Endothelial cell (in vitro differentiated cells): ENCODE measurements around the gene COL16A1. TPM values are rescaled to one million over a fixed set of nuclear protein-coding genes. Genes with fewer than 3 reads are reported as not detected.

Experiments used
- DNase-seq: peaks from one replicate; pipeline ENCODE4 v3.0.0; 2021; ENCODE audit warnings: low spot score
- H3K27ac Mint-ChIP-seq: one replicate; pipeline ENCODE4 v1.8.0; 2021; ENCODE audit warnings: mixed read lengths, inconsistent platforms; ENCODE audit not compliant: unreplicated experiment
- H3K27me3 Mint-ChIP-seq: one replicate; pipeline ENCODE4 v1.8.0; 2021; ENCODE audit warnings: mild to moderate bottlenecking, moderate library complexity, mixed read lengths, inconsistent platforms; ENCODE audit not compliant: unreplicated experiment
- H3K36me3 Mint-ChIP-seq: one replicate; pipeline ENCODE4 v1.8.0; 2021; ENCODE audit warnings: mild to moderate bottlenecking, low read depth, mixed read lengths, inconsistent platforms; ENCODE audit not compliant: unreplicated experiment
- H3K4me1 Mint-ChIP-seq: one replicate; pipeline ENCODE4 v1.8.0; 2021; ENCODE audit warnings: mild to moderate bottlenecking, mixed read lengths, inconsistent platforms; ENCODE audit not compliant: unreplicated experiment
- H3K4me3 Mint-ChIP-seq: one replicate; pipeline ENCODE4 v1.8.0; 2021; ENCODE audit warnings: mild to moderate bottlenecking, mixed read lengths, inconsistent platforms; ENCODE audit not compliant: unreplicated experiment
- H3K9me3 Mint-ChIP-seq: one replicate; pipeline ENCODE4 v1.8.0; 2021; ENCODE audit warnings: mixed read lengths, inconsistent platforms; ENCODE audit not compliant: unreplicated experiment
- total RNA-seq: library from RNA; stranded (reverse); fragmentation: NEBNext Ultra II Directional; extraction: Animal tissue kit (Norgen Biotek cat#: 25700); gene quantifications from one replicate; pipeline ENCODE4 v1.2.1, GENCODE V29; 2021; ENCODE audit not compliant: unreplicated experiment
- TF ChIP-seq, protein P1 (sequence below): fragments of 200-600 bp; sonication (generic); IDR thresholded peaks from one replicate; pipeline ENCODE4 v1.5.0; 2021; ENCODE audit warnings: antibody characterized with exemption; ENCODE audit not compliant: unreplicated experiment

Gene COL16A1
- total RNA-seq, 1 donor from 2014 or later: 5.3 TPM

DNA sequence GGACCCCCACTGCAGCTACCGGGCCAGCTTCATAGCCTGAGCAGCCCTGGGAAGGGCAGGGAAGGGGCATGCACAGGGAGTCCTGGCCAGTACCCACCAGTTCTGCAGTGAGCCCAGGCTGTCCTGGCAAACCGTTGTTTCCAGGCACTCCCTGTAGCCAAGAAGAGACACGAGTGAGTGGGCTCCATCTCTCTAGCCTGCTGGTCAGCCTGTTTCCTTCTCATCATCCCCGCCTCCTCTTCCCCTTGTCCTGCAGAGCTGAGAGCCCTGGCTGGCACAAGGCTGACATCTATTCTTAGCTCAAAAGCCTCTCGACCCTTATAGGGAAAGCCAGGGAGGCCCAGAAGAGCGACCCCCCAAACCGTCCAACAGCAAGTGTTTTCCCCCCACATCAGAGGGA lies 28.7 kb downstream of the COL16A1 start:
- no peak overlapping the region for H3K27ac Mint-ChIP-seq
- no peak for DNase-seq
- no peaks in the 10 kb centered on the region for H3K9me3 Mint-ChIP-seq
- TF ChIP-seq, protein P1, sequence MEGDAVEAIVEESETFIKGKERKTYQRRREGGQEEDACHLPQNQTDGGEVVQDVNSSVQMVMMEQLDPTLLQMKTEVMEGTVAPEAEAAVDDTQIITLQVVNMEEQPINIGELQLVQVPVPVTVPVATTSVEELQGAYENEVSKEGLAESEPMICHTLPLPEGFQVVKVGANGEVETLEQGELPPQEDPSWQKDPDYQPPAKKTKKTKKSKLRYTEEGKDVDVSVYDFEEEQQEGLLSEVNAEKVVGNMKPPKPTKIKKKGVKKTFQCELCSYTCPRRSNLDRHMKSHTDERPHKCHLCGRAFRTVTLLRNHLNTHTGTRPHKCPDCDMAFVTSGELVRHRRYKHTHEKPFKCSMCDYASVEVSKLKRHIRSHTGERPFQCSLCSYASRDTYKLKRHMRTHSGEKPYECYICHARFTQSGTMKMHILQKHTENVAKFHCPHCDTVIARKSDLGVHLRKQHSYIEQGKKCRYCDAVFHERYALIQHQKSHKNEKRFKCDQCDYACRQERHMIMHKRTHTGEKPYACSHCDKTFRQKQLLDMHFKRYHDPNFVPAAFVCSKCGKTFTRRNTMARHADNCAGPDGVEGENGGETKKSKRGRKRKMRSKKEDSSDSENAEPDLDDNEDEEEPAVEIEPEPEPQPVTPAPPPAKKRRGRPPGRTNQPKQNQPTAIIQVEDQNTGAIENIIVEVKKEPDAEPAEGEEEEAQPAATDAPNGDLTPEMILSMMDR: no peak
- no peak overlapping the region for H3K4me3 Mint-ChIP-seq
- peaks cover 5% of the 10 kb centered on the region for H3K27me3 Mint-ChIP-seq
- H3K36me3 Mint-ChIP-seq: no peaks in the 10 kb centered on the region
- peaks cover 4% of the 10 kb centered on the region for H3K4me1 Mint-ChIP-seq

DNA sequence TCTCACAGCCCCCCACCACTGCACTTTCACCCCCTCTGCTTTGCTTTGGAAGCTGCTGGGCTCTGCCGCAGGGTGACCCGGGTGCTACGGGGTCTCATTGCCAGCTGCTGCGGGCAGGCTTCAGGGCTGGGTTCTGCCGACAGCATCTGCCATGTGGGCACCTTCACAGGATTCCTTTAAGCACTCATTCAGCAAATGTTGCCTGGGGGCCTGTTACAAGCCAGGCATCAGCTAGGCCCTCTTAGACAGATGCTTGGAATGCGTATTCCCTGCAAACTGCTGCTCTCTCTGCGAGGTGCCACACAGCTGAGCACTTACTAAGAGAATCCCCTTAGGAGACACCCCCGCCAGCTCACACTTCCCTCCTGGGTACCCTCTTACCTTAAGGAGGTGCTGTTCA lies 29.2 kb downstream of the COL16A1 start:
- Mint-ChIP-seq H3K27me3 (peaks cover 5% of the 10 kb centered on the region), H3K36me3 (no peaks in the 10 kb centered on the region), H3K9me3 (no peaks in the 10 kb centered on the region), H3K4me1 (peaks cover 8% of the 10 kb centered on the region), H3K4me3 (no peak overlapping the region), H3K27ac (no peak overlapping the region)
- TF ChIP-seq, protein P1: no peak
- DNase-seq: no peak

DNA sequence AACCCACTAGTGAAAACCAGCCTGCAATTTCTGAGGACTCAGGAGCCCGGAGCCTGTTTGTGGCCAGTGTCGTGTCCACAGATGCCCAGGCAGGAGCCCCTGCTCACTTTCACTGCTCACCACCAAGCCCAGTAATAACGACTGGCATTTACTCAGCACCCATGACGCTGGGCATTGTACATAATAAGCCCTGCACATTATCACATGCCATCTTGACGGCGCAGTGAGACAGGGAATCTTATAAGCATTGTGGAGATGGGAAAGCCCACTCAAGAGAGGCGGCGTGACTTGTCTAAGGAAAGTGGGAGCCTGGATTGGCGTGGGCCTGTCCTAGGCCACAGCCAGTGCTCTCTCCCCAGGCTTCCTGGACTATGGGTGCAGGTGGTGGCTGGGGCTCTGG lies 30.4 kb downstream of the COL16A1 start:
- no peaks in the 10 kb centered on the region for H3K36me3 Mint-ChIP-seq
- H3K9me3 Mint-ChIP-seq: no peaks in the 10 kb centered on the region
- no peak overlapping the region for H3K27ac Mint-ChIP-seq
- H3K4me1 Mint-ChIP-seq: peaks cover 12% of the 10 kb centered on the region
- peaks cover 12% of the 10 kb centered on the region for H3K27me3 Mint-ChIP-seq
- DNase-seq: no peak
- TF ChIP-seq, protein P1: no peak
- no peak overlapping the region for H3K4me3 Mint-ChIP-seq

DNA sequence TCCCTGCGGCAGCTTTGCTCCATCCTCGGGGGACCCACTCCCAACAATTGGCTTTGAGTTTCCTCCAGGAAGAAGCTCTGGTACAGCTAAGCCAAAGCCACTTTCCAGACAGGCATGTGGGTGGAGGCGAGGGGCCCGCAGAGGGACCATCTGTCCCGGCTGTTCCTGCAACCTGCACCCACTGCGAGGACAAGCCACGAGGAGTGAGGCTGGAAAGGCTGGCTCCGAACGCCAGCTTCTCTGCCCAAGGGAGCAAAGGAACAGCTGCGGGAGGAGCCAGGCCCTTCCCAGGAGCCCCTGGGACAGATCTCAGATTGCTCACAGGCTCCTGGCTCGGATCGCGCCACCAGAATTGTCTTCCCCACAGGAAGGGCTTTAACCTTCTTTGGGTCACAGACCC lies 30.8 kb downstream of the COL16A1 start:
- peaks cover 12% of the 10 kb centered on the region for H3K27me3 Mint-ChIP-seq
- TF ChIP-seq, protein P1: no peak
- DNase-seq: no peak
- no peak overlapping the region for H3K4me3 Mint-ChIP-seq
- H3K36me3 Mint-ChIP-seq: no peaks in the 10 kb centered on the region
- H3K9me3 Mint-ChIP-seq: no peaks in the 10 kb centered on the region
- H3K4me1 Mint-ChIP-seq: peaks cover 12% of the 10 kb centered on the region
- no peak overlapping the region for H3K27ac Mint-ChIP-seq

DNA sequence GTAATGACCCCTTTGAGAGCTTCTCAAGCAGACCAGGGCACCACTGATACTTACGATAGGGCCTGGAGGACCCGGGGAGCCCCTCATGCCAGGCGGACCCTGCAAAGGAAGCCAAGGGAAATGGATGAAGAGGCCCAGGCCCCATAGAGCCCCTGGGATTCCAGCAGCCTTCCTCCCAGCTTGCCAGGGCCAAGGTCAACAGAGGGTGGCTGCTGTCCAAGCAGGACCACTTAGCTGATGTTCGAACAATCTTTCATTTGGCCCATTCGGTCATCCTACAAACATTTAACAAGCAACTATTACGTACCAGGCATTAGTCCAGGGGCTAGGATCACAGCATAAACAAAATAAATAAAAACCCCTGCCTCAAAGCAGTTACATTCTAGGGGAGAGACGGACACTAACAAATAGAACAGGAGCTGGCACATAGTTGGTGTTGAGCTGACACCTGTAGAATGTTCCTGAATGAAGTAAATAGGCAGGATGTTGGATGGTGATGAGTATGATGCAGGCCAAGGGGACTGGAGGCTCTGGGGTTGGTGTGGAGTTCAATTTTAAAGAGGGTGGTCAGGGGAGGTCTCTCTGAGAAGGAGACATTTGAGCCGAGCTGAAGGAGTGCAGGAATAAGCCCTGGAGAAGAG lies 32.1 kb downstream of the COL16A1 start:
- no peak overlapping the region for H3K4me3 Mint-ChIP-seq
- peaks cover 12% of the 10 kb centered on the region for H3K27me3 Mint-ChIP-seq
- peaks cover 12% of the 10 kb centered on the region for H3K4me1 Mint-ChIP-seq
- TF ChIP-seq, protein P1: no peak
- H3K9me3 Mint-ChIP-seq: no peaks in the 10 kb centered on the region
- no peak for DNase-seq
- H3K36me3 Mint-ChIP-seq: no peaks in the 10 kb centered on the region
- H3K27ac Mint-ChIP-seq: no peak overlapping the region
